A549 (cell line): ENCODE results near the gene TMEM185B.

ENCODE experiments used
- KDM1A ChIP-seq: fragments of 200-600 bp; sonication (generic); IDR thresholded peaks from 2 replicates; pipeline ENCODE4 v1.6.1; 2016; ENCODE audit warnings: low read depth, mild to moderate bottlenecking
- MAX ChIP-seq: IDR thresholded peaks from 2 replicates; pipeline ENCODE4 v1.6.1; 2012
- NFE2L2 ChIP-seq: fragments of 150-350 bp; conservative IDR thresholded peaks from 2 replicates; pipeline ENCODE4 v1.6.1; 2014; ENCODE audit warnings: low read length
- POLR2A ChIP-seq: IDR thresholded peaks from 2 replicates; pipeline ENCODE4 v1.6.1; 2012; ENCODE audit warnings: mild to moderate bottlenecking, low read length
- ZNF302 ChIP-seq: fragments of 250-450 bp; sonication (Bioruptor Pico); IDR thresholded peaks from 2 replicates; pipeline ENCODE4 v1.9.0; 2021; ENCODE audit warnings: inconsistent platforms, mild to moderate bottlenecking, moderate library complexity

DNA sequence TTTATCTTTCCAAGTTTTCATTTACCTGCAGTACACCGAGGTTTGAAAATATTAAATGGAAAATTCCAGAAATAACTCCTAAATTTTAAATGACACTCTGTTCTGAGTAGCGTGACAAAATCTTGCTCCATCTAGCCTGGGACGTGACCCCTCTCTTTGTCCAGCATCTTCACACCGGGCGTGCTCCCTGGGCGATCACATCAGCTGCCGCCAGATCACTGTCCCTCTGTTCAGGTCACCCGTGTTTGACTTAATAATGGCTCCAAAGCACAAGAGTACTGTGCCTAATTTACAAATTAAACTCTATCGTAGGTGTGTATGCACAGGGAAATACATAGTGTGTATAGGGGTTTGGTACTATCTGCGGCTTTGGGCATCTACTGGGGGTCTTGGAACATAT, 6.1 kb upstream of the TMEM185B start:
- TF ChIP-seq MAX (no peak), ZNF302 (CRISPR knock-in tag) (no peak), NFE2L2 (no peak), POLR2A (no peak), KDM1A (no peak)
